Left lobe of liver (tissue), 2 donors: Measurements from ENCODE around the gene PGLYRP2. TPM values are rescaled to one million over a fixed set of nuclear protein-coding genes. Genes with fewer than 3 reads are reported as not detected.

Experiments used
- ATAC-seq: fragments of 200-7000 bp; cut with Tn5 transposase; one replicate; pipeline ENCODE4 v1.9.1; 2020; ENCODE audit warnings: mild to moderate bottlenecking, moderate library complexity
- DNase-seq: peaks from one replicate; pipeline ENCODE4 v3.0.0-alpha.2; 2020; ENCODE audit warnings: low spot score
- total RNA-seq: library from RNA; stranded (reverse); gene quantifications from one replicate; pipeline ENCODE4 v1.2.1, GENCODE V29; 2021
- donor health status: DM: no; HTN: no; CAD: no; lungs with moderate emphysema.
- donor health status: DM: no; HTN: yes; CAD: no.

Gene PGLYRP2
- total RNA-seq, 1 donor from 2014 or later, result 65.8 TPM

- ATAC-seq, result no peak
- no peak for DNase-seq
Observed at GRCh38 chr19:15442142-15442920, 37.0 kb downstream of the PGLYRP2 start.

- DNase-seq (no peak), ATAC-seq (no peak)
Observed at GRCh38 chr19:15441317-15441716, 38.0 kb downstream of the PGLYRP2 start.

DNA sequence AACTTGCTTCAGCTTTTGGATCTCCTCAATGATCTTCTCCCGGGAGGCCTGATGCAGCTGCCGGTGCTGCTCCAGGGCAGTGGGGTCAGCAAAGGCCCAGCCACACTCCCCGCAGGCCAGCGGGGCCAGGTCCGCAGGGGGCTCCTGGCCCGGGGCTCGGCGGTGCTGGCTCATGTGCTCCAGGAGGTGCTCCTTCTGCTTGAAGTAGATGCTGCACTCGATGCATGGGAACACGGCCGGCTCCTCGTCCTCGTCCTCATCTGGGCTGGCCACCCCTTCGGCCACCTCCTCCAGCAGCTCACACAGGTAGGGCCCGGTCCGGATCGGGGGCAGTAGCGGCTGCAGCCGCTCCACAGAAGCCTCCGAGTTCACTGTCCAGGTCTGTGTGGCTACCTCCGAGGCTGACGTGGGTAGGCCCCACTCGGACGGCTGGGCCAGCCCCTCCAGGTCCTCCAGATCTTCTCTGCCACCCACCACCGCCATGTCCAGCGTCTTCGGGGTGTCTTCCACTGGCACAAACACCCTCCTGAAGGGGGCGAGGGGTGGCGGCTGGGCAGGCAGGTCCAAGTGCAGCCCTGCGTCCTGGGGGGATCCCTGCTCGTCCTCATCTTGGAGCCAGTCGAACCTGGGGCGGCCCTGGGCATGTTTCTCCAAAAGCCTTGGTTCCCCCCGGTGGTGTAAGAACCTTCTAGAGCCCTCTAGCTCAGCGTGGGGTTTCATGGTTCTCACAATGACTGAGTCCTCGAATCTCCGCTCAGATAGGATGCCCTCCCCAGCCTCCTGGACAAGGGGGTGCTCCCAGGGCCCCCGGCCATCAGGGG is 39.3 kb downstream of the PGLYRP2 start:
- DNase-seq, result no peak
- ATAC-seq, result no peak

DNA sequence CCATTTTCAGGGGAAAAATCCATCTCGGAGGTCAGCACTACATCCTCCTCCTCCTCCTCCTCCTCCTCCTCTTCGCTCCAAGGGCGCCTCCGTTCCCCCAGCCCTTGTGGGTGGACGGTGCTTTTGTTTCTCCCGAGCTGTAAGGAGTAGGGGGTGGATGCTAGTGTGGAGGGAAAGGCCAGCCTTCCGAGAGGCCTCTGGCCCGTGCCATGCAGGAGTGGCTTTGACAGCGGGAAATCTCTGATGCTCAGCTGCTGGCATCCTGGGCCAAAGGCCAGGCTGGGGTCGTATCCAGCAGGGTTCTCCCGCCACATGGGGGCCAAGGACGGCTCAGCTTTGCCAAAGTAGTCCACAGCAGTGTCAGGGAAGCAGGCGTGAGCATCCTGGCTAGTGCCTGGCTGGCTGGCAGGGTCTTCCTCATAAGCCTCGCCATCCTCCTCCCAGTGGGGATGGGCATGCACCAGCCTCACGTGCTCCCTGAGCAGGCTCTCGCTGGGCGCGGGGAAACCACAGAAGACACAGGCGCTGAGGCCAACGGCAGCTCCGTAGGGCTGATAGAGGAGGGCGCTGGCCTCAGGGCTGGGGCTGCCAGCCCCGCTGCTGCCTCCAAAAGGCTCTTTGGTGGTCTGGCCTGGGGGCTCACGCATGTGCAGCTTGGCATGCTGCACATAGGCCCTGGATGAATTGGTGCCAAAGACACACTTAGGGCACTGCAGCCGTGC is 40.1 kb downstream of the PGLYRP2 start:
- no peak for ATAC-seq

GRCh38 chr19:15438577-15438976 is 40.7 kb downstream of the PGLYRP2 start:
- ATAC-seq, result no peak
- no peak for DNase-seq

More for the DNA sequence above, 40.1 kb downstream of the PGLYRP2 start:
- no peak for DNase-seq

DNA sequence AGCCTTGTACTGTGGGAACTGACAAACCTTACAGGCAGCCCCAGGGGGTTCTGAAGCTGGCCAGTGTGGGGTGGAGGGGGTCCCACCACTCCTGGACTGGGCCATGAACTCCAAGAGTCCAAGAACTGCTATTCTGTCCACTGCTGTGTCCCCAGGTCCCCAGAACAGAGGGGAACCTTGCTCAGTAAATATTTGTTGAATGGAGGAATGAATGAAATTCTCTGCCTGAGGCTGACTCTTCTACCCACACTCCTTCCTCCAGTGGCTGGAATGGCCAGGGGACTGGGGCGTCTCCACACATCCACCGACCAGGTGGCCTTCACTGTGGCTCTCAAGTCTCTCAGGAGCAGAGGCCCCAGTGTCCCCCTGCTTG is 41.2 kb downstream of the PGLYRP2 start:
- ATAC-seq (peak; percentile 51), DNase-seq (no peak)

DNA sequence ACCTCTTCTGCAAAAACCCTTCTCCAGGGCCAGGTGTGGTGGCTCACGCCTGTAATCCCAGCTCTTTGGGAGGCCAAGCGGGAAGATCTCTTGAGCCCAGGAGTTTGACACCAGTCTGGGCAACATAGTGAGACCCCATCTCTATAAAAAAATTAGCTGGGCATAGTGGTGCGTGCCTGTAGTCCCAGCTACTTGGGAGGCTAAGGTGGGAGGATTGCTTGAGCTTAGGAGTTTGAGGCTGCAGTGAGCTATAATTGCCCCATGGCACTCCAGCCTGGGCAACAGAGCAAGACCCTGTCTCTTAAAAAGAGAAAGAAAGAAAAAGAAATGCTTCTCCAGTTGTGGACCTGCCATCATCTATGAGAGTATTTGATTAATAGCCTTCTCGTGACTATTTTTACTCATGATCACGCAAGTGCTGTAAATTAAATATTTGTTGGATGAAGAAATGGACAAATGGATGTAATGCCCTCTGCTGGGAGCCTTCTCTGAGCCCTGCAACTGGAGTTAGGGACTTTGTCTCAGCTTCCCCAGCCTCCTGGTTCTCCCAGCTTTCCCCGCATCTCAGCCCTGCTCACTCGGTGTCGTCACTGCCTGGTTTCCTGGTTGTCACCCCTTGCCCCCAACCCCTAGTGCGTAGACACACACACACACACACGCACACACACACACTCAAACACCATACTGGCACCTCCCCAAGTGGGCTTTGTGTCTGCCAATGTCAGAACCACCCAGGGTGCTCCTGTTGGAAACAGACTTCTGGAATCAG is 41.8 kb downstream of the PGLYRP2 start:
- DNase-seq (peak; percentile 65), ATAC-seq (peak; percentile 75)

DNA sequence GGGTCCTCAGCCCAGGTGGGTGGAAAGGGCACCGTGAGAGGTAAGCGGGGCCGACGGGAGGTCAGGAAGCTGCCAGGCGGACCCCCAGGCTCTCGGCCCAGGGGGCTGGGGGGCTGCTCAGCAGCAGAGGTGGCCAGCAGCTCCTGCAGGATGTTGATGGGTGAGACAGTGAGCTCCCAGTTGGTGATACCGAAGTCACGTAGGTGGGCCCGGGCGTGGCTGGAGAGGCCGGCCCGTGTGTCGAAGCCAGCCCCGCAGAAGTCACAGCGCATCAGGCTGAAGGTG is 42.5 kb downstream of the PGLYRP2 start:
- ATAC-seq, result no peak
- DNase-seq, result no peak

DNA sequence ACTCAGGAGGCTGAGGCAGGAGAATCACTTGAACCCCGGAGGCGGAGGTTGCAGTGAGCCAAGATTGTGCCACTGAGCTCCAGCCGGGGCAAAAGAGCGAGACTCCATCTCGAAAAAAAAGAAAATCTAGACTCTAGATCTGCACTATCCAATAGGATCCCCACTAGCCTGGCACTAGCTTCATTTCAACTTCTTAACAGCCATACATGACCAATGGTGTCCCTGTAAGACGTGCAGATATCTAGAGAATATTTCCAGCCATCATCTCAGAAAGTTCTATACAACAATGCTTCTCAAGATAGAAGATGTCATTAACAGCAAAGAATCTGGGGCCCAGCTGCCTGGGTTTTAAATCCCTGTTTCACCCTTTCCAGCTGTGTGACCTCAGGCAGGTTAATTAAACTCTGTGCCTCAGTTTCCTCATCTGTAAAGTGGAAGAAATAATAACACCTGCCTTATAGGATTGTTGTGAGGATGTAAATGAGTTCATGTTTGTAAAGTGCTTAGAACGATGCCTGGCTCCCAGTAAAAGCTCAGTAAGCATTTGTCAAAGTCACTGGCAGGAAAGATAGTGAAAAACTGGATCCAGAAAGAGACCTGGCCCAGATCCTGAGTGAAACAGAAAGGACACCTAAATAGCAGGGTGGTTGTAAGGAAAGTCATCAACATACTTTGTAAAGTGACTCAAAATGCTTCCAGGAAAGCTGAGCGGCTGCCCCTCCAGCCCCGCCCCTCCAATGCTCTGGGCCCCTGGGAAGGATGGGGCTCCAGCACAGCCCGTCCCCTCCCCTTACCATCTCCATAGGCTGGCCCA is 43.1 kb downstream of the PGLYRP2 start:
- ATAC-seq, result no peak
- no peak for DNase-seq

GRCh38 chr19:15433519-15434069 is 45.7 kb downstream of the PGLYRP2 start:
- DNase-seq, result no peak
- no peak for ATAC-seq

- peak; percentile 95 for ATAC-seq
- DNase-seq, result peak; percentile 93
Observed at GRCh38 chr19:15432629-15433518, 46.4 kb downstream of the PGLYRP2 start.

DNA sequence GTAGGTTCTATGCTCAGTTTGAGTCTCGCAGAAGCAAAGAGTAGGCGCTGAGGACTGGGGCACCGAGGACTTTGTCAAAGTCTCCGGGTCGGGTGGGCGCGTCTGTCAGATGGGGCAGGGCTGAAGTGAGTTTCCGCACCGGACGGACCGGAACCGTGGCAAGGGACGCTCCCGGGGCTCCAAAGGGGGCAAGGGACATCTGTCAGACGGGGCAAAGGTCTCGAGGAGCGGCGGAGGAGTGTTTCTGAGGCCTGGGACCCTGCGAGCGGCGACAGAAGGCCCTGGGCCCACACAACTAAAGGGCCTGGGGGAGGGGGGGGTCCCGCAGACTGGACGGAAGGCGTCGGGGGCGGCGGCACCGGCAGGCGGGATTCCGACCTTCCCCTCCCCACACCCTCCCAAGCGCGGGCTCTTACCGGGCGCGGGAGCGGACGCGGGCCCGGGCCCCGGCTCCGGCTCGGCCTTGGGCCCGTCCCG is 47.2 kb downstream of the PGLYRP2 start:
- peak; percentile 50 for DNase-seq
- ATAC-seq, result no peak

DNA sequence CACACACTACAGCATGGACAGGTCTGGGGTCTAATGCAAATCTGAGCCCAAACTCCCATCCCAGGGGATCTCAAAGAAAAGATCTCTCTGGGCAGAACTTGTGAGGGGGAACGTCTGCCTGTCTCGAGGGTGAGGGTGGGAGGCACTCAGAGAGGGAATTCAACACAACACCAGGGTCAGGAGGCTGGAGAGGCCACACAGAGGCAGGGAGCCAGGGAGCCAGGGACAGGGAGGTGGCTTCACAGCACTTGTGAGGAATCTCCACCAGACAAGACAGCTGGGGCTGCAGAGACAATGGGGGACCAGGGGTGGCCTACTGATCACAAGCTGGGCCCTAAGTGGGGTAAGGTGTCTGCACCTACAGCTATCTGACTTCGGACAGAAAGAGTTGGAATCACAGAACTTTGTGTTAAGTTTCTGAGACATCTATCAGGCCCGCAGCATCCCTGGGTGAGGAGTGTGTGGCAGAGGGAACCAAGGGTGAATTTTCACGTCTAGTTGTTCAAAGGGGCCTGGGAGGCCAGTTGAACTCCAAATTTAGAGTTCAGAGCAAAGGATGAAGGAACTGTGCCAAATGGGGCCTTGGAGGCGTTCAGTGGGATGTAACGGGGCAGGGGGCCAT is 47.8 kb downstream of the PGLYRP2 start:
- ATAC-seq, result no peak
- DNase-seq, result no peak

DNA sequence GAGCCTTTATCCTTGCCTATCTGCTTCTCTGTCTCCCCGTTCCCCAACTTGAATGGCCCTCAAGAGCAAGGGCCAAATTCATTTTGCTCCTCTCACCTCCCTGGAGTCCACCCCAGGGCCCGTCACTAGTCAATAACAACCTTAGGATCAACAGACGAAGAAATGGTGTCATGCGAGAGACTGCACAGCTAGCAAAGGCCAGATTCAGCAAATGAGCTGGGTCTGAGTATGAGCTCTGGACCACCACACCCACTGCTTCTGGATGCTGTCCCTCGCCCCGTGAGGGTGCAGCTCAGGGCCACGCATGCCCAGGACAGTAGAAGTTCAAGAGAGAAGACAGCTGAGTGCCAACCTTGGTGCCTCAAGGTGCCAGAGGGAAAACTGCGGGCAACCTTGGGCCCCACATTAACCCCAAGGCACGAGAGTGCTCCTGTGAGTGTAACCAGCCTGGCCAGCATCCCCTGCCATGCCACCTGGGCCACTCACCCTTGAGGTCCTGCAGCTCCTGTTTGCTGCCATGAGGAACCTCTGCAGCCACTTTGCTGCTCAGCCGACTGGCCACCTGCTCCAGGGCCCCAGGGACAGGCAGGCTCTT is 48.7 kb downstream of the PGLYRP2 start:
- DNase-seq, result no peak
- ATAC-seq, result no peak

DNA sequence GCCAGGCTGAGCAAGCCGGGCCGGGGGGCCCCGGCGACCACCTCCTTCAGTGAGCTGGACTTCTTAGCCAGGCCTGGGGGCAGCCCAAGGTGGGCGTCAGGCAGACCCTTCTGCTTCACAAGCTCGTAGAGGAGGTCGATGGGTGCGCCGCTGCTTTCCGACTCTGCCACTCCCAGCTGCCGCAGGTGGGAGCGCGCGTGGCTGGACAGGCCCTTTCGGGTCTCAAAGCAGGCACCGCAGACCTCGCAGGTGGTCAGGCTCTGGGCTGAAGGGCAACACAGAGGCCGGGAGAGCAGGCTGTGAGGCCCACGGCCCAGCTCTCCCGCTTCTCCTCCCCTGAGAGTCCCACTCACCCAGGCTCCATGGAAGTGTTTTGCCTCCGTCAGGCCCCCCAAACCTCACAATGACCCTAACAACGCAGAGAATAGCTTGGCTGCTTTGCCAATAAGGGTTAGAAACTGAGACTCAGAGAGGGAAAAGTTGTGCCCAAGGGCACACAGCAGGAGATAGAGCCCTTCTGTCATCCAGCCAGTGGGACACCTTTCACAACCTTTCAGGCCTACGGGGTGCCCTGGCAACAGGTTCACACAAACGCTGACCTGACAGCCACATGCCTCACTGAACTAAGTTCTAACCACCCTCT is 49.4 kb downstream of the PGLYRP2 start:
- DNase-seq (peak; percentile 46), ATAC-seq (no peak)

- ATAC-seq, result no peak
- no peak for DNase-seq
Observed at GRCh38 chr19:15428956-15429824, 50.1 kb downstream of the PGLYRP2 start.
